PC-3 (cell line): ENCODE results near the gene WWC2. TPM values are rescaled to one million over a fixed set of nuclear protein-coding genes. Genes with fewer than 3 reads are reported as not detected.

ENCODE experiments used
- ATAC-seq: fragments of 200-7000 bp; cut with Tn5 transposase; 2 replicates; pipeline ENCODE4 v1.9.1; 2020; ENCODE audit warnings: mild to moderate bottlenecking, moderate library complexity
- BruUV-seq: library from RNA; stranded (reverse); fragments of 400-500 nt; replicated peaks from 2 replicates; lab custom pipeline; 2021; lab: Mats Ljungman, UMichigan
- CTCF ChIA-PET: fragments of 300-600 bp; sonication (Branson Sonifier 250); formaldehyde crosslinking; loops from one replicate; lab custom pipeline; 2022; ENCODE audit warnings: antibody characterized with exemption; lab: Charles Lee
- POLR2A ChIA-PET: fragments of 300-600 bp; sonication (Branson Sonifier 250); formaldehyde crosslinking; loops from one replicate; lab custom pipeline; 2022; ENCODE audit warnings: antibody characterized with exemption; ENCODE audit not compliant: unreplicated experiment; lab: Charles Lee
- DNase-seq: peaks from one replicate; pipeline ENCODE4 v3.0.0-alpha.2; 2015
- H2AFZ ChIP-seq: fragments of 300-600 bp; sonication (generic); 2 replicates; pipeline ENCODE4 v1.6.0; 2016; ENCODE audit warnings: antibody characterized with exemption, low read length
- H3F3A ChIP-seq: fragments of 300-600 bp; sonication (generic); one replicate; pipeline ENCODE4 v1.6.0; 2017; ENCODE audit warnings: antibody characterized with exemption, low read length, control low read depth, mild to moderate bottlenecking; ENCODE audit not compliant: unreplicated experiment
- H3K27ac ChIP-seq: fragments of 300-600 bp; sonication (generic); 2 replicates; pipeline ENCODE4 v1.5.1; 2016; ENCODE audit warnings: mild to moderate bottlenecking, low read length
- H3K27me3 ChIP-seq: fragments of 300-600 bp; sonication (generic); 2 replicates; pipeline ENCODE4 v1.6.1; 2016; ENCODE audit warnings: low read length, mixed read lengths
- H3K36me3 ChIP-seq: fragments of 300-600 bp; sonication (generic); 2 replicates; pipeline ENCODE4 v1.6.1; 2016; ENCODE audit warnings: low read depth, mixed run types, low read length, mixed read lengths
- H3K4me1 ChIP-seq: fragments of 300-600 bp; sonication (generic); 2 replicates; pipeline ENCODE4 v1.5.1; 2016; ENCODE audit warnings: low read length; ENCODE audit not compliant: insufficient read depth
- H3K4me2 ChIP-seq: fragments of 300-600 bp; sonication (generic); 2 replicates; pipeline ENCODE4 v1.6.0; 2016; ENCODE audit warnings: low read length
- H3K4me3 ChIP-seq: fragments of 300-600 bp; sonication (generic); 2 replicates; pipeline ENCODE4 v1.5.1; 2016; ENCODE audit warnings: mild to moderate bottlenecking, low read length, mixed read lengths
- H3K79me2 ChIP-seq: fragments of 300-600 bp; sonication (generic); 2 replicates; pipeline ENCODE4 v1.6.1; 2017; ENCODE audit warnings: low read length, mixed read lengths
- H3K9ac ChIP-seq: fragments of 300-600 bp; sonication (generic); 2 replicates; pipeline ENCODE4 v1.6.0; 2016; ENCODE audit warnings: mild to moderate bottlenecking, low read length
- H3K9me2 ChIP-seq: fragments of 300-600 bp; sonication (generic); replicated peaks from 2 replicates; pipeline ENCODE4 v1.6.1; 2016; ENCODE audit warnings: mixed run types, low read length, mixed read lengths
- H3K9me3 ChIP-seq: fragments of 300-600 bp; sonication (generic); 2 replicates; pipeline ENCODE4 v1.6.1; 2016; ENCODE audit warnings: low read length, mixed read lengths
- H4K20me1 ChIP-seq: fragments of 300-600 bp; sonication (generic); 2 replicates; pipeline ENCODE4 v1.6.1; 2016; ENCODE audit warnings: low read length, mixed read lengths
- EZH2 ChIP-seq: fragments of 300-600 bp; sonication (generic); IDR thresholded peaks from one replicate; pipeline ENCODE4 v1.6.1; 2017; ENCODE audit warnings: antibody characterized with exemption, mild to moderate bottlenecking, low read length; ENCODE audit not compliant: unreplicated experiment
- EZH2phosphoT487 ChIP-seq: fragments of 300-600 bp; sonication (generic); IDR thresholded peaks from 2 replicates; pipeline ENCODE4 v1.6.1; 2018; ENCODE audit warnings: mild to moderate bottlenecking, antibody characterized with exemption, low read length, borderline replicate concordance
- intact Hi-C: fragments of 100-400 bp; cut with micrococcal nuclease; formaldehyde crosslinking; loops from 2 replicates; pipeline ENCODE4 v1.9.0; 2023
- total RNA-seq: library from RNA; depleted of rRNA; stranded (reverse); fragments of >200 nt; gene quantifications from 2 replicates; pipeline ENCODE4 v1.2.3, GENCODE V29; 2014
- TF ChIP-seq, protein P1 (sequence below): fragments of 300-600 bp; sonication (generic); conservative IDR thresholded peaks from 2 replicates; pipeline ENCODE4 v1.5.1; 2017; ENCODE audit warnings: antibody characterized with exemption, low read depth, mild to moderate bottlenecking, low read length

The WWC2 gene
- total RNA-seq, 1 experiment from 2014 or later: 15.8 TPM

DNA sequence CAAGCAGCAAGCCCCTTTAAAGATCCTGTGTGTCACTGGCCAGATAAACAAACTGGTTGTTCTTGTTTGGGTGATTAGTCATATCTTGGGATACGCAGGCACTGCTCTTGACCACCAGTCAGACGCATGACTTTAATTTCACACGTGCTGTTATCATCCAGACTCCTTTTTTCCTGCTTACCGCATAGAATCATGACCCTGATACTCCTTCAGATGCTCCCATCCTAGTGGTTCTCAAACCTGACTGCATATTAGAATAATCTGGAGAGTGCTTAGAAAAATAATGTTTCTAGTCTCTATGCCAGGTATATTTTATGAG lies 142.2 kb downstream of the WWC2 start:
- Histone ChIP-seq H3K36me3 (peaks cover 8% of the 10 kb centered on the region), H3K9me3 (peaks cover 5% of the 10 kb centered on the region; the same call in 1 of the 2 replicates), H2AFZ (0 out of 2 replicates have a peak overlapping the region, but pooled peaks have one; percentile 35), H3K9me2 (no peaks in the 10 kb centered on the region), H3K9ac (no peak overlapping the region), H3F3A (no peaks in the 10 kb centered on the region), H3K79me2 (no peaks in the 10 kb centered on the region), H3K27me3 (no peaks in the 10 kb centered on the region), H3K4me3 (no peak overlapping the region), H3K4me1 (peaks cover 35% of the 10 kb centered on the region), H4K20me1 (no peaks in the 10 kb centered on the region), H3K4me2 (peak overlapping the region; percentile 70), H3K27ac (peak overlapping the region; percentile 60)
- no TSS peak for BruUV-seq
- no peak for TF ChIP-seq EZH2phosphoT487
- TF ChIP-seq EZH2: no peak
- TF ChIP-seq, protein P1, sequence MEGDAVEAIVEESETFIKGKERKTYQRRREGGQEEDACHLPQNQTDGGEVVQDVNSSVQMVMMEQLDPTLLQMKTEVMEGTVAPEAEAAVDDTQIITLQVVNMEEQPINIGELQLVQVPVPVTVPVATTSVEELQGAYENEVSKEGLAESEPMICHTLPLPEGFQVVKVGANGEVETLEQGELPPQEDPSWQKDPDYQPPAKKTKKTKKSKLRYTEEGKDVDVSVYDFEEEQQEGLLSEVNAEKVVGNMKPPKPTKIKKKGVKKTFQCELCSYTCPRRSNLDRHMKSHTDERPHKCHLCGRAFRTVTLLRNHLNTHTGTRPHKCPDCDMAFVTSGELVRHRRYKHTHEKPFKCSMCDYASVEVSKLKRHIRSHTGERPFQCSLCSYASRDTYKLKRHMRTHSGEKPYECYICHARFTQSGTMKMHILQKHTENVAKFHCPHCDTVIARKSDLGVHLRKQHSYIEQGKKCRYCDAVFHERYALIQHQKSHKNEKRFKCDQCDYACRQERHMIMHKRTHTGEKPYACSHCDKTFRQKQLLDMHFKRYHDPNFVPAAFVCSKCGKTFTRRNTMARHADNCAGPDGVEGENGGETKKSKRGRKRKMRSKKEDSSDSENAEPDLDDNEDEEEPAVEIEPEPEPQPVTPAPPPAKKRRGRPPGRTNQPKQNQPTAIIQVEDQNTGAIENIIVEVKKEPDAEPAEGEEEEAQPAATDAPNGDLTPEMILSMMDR: no peak
- DNase-seq (peak; percentile 86), ATAC-seq (peak; percentile 88)
- CTCF ChIA-PET: no interaction called here
- intact Hi-C loops: loop anchor here (5.0 kb wide), 3 partner anchors 39 to 139 kb away; no protein-coding TSS in a partner anchor
- POLR2A ChIA-PET: no interaction called here

DNA sequence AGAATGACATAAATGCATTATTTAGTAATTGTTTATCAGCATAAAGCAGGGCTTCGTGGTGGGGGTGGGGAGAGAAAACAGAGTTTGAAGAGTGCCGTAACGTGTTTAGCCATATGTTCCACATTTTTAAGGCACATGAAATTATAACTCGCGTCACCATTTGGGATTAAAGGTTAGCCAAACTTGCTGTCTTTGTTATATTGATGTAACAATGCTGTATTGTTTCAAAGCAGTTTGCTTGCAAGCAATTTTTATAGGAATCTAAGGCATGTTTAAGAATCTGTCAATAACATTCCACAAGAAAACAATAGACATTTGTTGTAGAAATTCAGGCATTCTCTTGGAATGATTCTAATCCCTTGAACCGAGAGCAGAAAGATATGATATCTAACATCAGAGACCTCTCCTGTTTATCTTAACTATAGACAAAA lies 142.7 kb downstream of the WWC2 start:
- Histone ChIP-seq H3K4me1 (peaks cover 35% of the 10 kb centered on the region), H3K27ac (peak overlapping the region; percentile 60), H2AFZ (peak overlapping the region; percentile 35; the same call in 1 of the 2 replicates), H3K9me2 (no peaks in the 10 kb centered on the region), H3K79me2 (no peaks in the 10 kb centered on the region), H3K9me3 (peaks cover 2% of the 10 kb centered on the region; the same call in 1 of the 2 replicates), H3K4me2 (peak overlapping the region; percentile 70), H4K20me1 (no peaks in the 10 kb centered on the region), H3K27me3 (no peaks in the 10 kb centered on the region), H3F3A (no peaks in the 10 kb centered on the region), H3K9ac (no peak overlapping the region), H3K36me3 (peaks cover 4% of the 10 kb centered on the region; the same call in 1 of the 2 replicates), H3K4me3 (no peak overlapping the region)
- CTCF ChIA-PET: no interaction called here
- peak; percentile 39 for DNase-seq
- no TSS peak for BruUV-seq
- POLR2A ChIA-PET: no interaction called here
- ATAC-seq: peak; percentile 30; the same call in 1 of the 2 replicates
- TF ChIP-seq EZH2 (no peak), EZH2phosphoT487 (no peak)
- TF ChIP-seq, protein P1: no peak
- intact Hi-C loops: loop anchor here (5.0 kb wide), 3 partner anchors 39 to 139 kb away; no protein-coding TSS in a partner anchor

DNA sequence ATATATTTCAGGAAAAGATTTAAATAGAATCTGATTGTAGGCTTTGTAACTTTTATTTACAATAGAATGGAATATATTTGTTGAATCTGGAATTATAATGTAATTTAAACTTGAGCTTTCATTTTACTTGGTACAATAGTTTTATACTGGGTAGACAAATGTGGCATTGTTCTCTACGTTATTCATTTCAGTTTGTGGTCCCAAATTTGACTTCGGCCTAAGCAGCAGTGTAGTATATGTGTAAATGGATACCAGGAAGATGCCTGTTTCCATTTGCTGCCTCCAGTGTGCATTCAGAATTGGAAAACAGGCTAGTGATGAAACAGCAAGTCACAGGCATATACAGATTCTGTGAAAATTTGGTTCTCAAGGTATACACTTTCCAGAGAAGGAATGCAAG lies 143.2 kb downstream of the WWC2 start:
- no peak for DNase-seq
- Histone ChIP-seq H2AFZ (no peak overlapping the region), H3K79me2 (no peaks in the 10 kb centered on the region), H3K27ac (peak overlapping the region; percentile 60), H3K4me3 (no peak overlapping the region), H3K4me1 (peaks cover 35% of the 10 kb centered on the region), H4K20me1 (no peaks in the 10 kb centered on the region), H3K36me3 (no peaks in the 10 kb centered on the region), H3K9me2 (no peaks in the 10 kb centered on the region), H3K27me3 (no peaks in the 10 kb centered on the region), H3F3A (no peaks in the 10 kb centered on the region), H3K9me3 (no peaks in the 10 kb centered on the region), H3K9ac (no peak overlapping the region), H3K4me2 (peak overlapping the region; percentile 70; the same call in 1 of the 2 replicates)
- TF ChIP-seq EZH2phosphoT487: no peak
- TF ChIP-seq, protein P1: no peak
- no peak for TF ChIP-seq EZH2
- BruUV-seq: no TSS peak
- intact Hi-C loops: loop anchor here (5.0 kb wide), 3 partner anchors 40 to 140 kb away; no protein-coding TSS in a partner anchor
- ChIA-PET CTCF (no interaction called here), POLR2A (no interaction called here)
- ATAC-seq: no peak
